GM19324 (cell line): ENCODE data around the gene SLITRK5.

ENCODE experiments used
- ATAC-seq: cut with Tn5 transposase; IDR thresholded peaks from one replicate; pipeline ENCODE4 v1.9.1; 2021; ENCODE audit warnings: mild to moderate bottlenecking, moderate library complexity; ENCODE audit not compliant: unreplicated experiment, low FRiP score

SLITRK5 gene, protein sequence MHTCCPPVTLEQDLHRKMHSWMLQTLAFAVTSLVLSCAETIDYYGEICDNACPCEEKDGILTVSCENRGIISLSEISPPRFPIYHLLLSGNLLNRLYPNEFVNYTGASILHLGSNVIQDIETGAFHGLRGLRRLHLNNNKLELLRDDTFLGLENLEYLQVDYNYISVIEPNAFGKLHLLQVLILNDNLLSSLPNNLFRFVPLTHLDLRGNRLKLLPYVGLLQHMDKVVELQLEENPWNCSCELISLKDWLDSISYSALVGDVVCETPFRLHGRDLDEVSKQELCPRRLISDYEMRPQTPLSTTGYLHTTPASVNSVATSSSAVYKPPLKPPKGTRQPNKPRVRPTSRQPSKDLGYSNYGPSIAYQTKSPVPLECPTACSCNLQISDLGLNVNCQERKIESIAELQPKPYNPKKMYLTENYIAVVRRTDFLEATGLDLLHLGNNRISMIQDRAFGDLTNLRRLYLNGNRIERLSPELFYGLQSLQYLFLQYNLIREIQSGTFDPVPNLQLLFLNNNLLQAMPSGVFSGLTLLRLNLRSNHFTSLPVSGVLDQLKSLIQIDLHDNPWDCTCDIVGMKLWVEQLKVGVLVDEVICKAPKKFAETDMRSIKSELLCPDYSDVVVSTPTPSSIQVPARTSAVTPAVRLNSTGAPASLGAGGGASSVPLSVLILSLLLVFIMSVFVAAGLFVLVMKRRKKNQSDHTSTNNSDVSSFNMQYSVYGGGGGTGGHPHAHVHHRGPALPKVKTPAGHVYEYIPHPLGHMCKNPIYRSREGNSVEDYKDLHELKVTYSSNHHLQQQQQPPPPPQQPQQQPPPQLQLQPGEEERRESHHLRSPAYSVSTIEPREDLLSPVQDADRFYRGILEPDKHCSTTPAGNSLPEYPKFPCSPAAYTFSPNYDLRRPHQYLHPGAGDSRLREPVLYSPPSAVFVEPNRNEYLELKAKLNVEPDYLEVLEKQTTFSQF

DNA sequence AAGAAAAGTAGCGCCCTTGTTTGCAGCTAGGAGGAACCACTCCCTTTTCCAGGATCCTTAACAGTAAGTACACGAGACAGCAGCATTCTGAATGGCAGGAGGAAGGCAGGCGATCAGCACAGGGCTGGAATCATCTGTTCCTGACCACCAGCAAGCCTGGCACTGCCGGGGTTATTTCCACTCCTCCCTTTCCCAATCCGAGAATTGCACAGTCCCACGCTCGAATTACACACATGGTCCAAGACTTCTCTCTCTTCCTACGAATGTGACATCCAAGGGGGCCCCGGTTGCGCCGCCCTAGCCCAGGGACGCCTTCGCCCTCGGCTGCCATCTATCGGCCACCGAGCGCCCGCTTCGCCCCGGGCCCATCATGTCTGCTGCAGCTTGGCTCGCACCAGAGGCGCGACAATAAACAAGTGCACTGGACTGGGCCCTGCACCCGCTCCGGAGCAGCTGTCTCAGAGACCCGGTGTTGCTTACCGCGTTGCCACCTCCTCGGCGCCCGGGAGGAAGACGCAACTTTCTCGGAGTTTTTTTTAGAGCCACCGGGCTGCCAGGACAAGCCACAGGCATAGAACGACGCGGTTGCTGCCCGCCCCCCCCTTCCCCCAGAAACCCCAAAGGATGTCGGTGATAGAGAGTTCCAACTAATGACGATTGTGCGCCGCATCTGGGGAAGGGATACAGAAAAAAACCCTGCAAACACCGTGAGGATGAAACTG is at the start of gene SLITRK5:
Gene SLITRK5 (plus strand): TSS at position 341 of the 722 bp plus-strand sequence. CDS start 4,018 bp downstream, outside the sequence.
- peak; percentile 96 for ATAC-seq

DNA sequence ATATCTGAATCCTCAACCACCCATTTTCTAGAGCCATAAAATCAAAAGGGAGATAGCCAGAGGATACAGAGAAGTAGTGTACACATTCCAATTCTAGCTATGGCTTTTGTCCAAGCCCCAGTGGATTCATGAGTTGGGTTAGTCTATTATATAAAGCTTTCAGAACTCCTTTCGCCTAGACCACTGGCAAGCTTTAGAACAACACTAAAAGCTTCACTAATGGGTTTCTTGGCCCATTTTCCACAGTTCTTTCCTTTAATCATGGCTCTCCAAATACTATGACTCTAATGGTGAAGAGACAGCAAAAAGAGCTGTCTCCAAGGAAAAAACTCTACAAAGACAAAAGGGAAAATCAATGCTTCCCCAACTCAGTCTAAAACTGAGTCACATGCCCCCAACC is 48.2 kb upstream of the SLITRK5 start:
- ATAC-seq, result no peak

DNA sequence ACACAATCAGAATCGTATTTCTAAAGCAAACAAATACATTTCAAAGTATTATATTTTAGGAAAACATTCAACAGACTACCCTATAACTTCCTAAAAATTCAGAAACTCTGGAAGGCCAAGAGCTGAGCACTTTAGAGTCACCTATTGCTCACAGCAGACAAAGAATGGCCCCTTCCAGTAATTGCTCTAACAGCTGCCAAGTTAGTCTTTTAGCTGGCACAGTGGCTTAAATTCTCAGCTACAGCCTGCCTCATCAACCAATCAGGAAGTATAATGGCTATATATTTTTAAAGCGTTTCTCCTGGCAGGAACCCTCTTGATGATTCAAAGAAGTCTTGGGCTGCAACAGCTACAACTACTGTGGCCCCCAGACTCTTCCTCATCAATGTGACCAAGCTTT is 14.9 kb upstream of the SLITRK5 start:
- no peak for ATAC-seq

DNA sequence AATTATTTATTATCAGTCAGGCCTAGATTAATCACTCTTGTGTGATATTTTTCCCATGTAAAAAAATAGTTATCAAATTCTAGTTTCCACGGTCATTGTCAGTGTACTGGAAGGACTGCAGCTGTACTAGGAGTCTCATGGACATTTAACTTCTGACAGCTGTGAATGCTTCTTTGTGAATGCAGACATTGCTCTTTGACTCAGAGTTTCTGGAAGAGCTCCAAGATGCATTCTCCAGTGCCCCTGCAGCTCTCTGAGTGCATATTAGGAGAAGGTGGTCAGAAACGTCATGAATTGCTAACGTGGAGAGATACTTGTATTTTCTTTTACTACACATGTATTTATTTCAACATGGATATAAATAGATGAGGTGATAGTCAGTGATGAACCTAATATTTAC is 9.7 kb upstream of the SLITRK5 start:
- no peak for ATAC-seq

DNA sequence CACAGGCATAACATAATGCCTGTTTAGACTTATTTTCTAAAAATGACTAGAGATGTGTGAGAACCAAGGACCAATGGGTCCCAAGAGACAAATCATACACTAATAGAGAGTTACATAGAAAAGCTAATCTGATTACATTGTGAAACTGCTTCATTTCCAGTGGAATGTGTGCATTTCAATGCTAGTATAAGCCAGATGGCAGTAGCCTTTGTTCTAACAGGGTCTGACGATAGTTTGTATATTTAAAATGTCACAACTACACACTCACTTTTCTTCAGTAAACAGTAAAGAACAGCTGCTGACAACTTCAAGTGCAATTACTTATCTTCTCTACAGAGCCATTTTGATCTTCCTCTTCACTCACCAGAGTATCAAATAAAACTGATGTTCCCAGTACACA is 4.3 kb upstream of the SLITRK5 start:
- ATAC-seq, result no peak

DNA sequence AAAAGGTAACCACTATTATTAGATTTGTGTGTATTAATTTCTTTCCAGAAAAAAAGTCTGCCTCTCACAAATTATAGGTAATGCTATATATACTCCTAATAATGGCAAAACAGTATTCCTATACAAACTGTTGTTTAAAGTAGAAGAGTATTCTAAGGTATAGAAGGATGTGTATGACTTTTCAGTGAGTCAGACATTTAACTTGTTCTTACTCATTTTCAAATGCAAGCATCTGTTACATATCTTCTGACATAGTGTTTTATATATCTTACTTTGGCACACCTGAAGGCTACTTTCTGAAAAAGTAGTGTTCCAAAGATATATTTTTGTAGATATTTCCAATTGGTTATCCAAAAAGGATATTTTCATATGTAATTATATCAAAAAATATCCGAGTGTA is 3.5 kb upstream of the SLITRK5 start:
- ATAC-seq, result no peak

DNA sequence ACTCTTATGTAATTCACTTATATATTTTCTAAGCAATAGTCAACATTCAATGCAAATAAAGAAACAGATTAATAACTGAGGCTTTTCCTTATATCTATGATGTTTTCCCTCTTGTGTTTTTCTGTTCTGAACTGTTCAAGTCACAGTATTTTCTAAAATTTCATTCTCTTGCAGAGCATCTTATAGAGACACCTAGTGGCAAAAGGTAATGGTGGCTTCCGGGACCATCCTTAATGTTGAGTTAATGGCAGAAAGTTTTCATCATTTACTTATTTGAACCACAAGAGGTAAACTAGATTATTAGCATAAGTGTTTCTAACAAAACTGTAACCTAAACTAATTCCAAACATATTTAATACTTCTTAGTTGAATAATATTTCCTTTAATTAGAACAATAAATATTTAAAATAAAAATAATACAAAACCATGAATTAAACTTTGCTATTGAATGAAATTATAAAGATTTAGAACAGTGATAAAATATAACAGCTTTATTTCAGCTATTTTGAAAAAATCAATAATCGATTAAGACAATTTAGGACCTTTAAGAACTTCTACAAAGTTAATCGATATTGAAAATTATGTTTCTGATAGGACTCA is 1.7 kb upstream of the SLITRK5 start:
- ATAC-seq, result no peak

DNA sequence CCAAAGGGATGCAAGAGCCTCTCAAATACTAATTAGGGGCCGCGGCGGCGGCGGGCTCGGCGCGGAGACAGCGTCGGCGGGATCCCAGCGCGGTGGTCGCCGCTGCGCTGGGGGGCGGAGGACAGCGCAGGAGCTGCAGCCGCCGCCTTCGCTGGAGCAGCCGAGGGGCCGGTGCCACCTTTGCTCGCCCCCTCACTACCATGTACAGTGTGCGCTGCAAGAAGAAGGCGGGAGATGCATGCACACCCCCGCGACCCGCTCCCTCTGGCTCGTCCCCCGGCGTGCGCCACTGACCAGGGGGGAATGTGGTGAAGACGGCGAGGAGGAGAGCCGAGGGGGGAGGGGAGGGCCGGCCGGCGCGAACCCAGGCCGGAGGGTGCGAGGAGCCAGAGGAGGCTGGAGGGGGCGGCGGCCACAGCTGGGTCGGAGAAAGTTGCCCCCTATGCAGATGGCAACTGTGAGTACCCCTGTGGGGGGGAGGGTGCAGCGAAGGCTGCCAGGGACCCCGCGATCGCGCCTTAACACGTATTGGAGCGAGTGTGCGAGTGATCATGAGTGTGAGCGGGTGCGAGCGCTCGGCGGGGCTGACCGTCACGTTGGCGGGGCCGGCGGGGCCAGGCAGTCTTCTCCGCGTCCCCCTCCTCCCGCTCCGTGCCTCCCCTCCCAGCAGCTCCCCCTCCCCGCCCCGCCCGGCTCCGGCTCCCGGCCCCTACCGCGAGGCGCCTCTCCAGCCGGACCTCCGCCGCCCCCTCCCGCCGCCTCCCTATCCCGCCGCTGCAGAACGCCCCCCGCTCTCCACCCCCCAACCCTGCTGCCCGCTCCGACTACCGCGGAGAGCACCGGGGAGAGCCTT is 808 bp downstream of the SLITRK5 start:
- ATAC-seq, result no peak

DNA sequence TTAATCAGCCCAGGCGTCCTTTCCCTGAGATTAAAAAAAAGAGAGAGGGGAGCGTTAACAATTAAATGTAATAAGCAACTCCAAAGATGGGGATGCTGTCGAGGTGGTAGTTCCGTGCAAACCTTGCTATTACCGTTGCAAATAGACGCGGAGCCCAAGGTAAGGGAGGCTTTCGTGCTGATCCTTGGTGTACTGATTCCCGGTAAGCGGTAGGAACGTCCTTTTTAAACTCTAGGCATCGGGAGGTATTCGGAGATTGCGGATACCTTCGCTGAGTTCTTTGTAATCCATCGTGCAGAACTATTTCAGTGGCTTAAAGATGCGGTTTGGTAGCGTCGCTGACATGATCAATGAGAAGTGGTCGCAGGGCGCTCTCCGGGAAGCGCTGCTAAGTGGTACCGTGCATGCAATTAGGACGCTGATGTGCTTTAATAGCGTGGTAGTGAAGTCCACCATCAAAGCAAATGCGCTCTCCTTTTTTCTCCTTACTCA is 3.1 kb downstream of the SLITRK5 start:
- ATAC-seq, result no peak

DNA sequence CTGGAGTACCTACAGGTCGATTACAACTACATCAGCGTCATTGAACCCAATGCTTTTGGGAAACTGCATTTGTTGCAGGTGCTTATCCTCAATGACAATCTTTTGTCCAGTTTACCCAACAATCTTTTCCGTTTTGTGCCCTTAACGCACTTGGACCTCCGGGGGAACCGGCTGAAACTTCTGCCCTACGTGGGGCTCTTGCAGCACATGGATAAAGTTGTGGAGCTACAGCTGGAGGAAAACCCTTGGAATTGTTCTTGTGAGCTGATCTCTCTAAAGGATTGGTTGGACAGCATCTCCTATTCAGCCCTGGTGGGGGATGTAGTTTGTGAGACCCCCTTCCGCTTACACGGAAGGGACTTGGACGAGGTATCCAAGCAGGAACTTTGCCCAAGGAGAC is 4.7 kb downstream of the SLITRK5 start:
- ATAC-seq, result no peak

DNA sequence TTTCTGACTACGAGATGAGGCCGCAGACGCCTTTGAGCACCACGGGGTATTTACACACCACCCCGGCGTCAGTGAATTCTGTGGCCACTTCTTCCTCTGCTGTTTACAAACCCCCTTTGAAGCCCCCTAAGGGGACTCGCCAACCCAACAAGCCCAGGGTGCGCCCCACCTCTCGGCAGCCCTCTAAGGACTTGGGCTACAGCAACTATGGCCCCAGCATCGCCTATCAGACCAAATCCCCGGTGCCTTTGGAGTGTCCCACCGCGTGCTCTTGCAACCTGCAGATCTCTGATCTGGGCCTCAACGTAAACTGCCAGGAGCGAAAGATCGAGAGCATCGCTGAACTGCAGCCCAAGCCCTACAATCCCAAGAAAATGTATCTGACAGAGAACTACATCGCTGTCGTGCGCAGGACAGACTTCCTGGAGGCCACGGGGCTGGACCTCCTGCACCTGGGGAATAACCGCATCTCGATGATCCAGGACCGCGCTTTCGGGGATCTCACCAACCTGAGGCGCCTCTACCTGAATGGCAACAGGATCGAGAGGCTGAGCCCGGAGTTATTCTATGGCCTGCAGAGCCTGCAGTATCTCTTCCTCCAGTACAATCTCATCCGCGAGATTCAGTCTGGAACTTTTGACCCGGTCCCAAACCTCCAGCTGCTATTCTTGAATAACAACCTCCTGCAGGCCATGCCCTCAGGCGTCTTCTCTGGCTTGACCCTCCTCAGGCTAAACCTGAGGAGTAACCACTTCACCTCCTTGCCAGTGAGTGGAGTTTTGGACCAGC is 5.3 kb downstream of the SLITRK5 start:
- ATAC-seq, result no peak

DNA sequence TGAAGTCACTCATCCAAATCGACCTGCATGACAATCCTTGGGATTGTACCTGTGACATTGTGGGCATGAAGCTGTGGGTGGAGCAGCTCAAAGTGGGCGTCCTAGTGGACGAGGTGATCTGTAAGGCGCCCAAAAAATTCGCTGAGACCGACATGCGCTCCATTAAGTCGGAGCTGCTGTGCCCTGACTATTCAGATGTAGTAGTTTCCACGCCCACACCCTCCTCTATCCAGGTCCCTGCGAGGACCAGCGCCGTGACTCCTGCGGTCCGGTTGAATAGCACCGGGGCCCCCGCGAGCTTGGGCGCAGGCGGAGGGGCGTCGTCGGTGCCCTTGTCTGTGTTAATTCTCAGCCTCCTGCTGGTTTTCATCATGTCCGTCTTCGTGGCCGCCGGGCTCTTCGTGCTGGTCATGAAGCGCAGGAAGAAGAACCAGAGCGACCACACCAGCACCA is 5.9 kb downstream of the SLITRK5 start:
- ATAC-seq, result no peak

DNA sequence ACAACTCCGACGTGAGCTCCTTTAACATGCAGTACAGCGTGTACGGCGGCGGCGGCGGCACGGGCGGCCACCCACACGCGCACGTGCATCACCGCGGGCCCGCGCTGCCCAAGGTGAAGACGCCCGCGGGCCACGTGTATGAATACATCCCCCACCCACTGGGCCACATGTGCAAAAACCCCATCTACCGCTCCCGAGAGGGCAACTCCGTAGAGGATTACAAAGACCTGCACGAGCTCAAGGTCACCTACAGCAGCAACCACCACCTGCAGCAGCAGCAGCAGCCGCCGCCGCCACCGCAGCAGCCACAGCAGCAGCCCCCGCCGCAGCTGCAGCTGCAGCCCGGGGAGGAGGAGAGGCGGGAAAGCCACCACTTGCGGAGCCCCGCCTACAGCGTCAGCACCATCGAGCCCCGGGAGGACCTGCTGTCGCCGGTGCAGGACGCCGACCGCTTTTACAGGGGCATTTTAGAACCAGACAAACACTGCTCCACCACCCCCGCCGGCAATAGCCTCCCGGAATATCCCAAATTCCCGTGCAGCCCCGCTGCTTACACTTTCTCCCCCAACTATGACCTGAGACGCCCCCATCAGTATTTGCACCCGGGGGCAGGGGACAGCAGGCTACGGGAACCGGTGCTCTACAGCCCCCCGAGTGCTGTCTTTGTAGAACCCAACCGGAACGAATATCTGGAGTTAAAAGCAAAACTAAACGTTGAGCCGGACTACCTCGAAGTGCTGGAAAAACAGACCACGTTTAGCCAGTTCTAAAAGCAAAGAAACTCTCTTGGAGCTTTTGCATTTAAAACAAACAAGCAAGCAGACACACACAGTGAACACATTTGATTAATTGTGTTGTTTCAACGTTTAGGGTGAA is 6.6 kb downstream of the SLITRK5 start:
- no peak for ATAC-seq

DNA sequence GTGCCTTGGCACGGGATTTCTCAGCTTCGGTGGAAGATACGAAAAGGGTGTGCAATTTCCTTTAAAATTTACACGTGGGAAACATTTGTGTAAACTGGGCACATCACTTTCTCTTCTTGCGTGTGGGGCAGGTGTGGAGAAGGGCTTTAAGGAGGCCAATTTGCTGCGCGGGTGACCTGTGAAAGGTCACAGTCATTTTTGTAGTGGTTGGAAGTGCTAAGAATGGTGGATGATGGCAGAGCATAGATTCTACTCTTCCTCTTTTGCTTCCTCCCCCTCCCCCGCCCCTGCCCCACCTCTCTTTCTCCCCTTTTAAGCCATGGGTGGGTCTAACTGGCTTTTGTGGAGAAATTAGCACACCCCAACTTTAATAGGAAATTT is 7.2 kb downstream of the SLITRK5 start:
- no peak for ATAC-seq

DNA sequence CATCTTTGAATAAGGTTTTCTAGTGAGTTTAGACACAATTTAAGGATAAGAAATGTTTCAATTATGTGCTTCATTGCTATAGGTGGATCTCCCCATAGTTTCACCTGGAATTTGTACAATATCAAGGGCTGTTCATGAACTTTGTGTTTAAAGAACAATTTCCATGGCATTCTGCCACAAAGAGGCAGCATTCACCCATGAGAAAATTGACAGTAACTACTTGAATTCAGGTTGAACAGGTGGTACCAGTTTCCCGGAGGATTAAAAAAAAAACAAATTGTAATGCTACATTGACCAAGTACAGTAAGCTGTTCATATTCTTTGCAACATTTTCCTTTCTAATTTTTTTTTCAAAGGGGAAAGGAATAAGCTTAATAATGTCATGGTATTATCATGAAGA is 9.1 kb downstream of the SLITRK5 start:
- ATAC-seq, result no peak

DNA sequence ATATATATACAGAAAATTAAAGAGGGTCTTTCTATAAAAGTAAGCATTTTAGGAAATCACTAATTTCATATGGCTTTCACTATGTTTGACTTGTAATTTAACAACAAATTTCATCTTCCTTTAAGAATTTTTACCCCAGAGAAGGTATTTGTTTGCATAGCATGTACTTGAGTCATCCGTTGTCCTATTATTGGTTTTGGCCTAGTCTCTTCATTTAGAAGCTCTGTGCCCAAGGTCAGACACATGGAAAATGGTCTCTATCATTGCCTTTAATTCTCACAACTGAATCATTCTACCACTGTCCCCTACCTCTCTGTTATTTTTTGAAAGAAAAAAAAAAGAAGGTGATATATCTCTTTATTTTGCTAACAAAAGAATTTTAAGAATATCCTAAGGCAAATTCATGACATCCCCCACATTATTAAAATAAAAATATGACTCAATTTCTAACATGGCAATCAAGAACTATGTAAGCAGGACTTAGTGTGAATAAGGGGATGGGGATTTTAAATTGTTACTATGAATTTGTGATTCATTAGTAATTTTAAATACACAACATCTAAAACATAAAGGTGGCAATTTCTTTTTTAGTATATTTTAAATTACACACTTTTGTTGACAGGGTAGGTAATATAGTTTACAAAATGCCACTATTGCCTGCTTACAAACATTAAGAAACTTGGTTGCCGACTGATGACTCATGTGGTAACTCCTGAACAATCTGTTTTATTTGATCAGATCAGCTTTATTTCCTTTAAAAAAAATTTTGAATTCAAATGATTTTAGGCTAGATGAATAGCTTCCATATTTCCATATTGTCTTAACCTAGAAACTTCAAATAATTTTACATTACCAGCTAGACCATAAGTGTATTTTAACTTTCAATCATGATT is 13.9 kb downstream of the SLITRK5 start:
- no peak for ATAC-seq

DNA sequence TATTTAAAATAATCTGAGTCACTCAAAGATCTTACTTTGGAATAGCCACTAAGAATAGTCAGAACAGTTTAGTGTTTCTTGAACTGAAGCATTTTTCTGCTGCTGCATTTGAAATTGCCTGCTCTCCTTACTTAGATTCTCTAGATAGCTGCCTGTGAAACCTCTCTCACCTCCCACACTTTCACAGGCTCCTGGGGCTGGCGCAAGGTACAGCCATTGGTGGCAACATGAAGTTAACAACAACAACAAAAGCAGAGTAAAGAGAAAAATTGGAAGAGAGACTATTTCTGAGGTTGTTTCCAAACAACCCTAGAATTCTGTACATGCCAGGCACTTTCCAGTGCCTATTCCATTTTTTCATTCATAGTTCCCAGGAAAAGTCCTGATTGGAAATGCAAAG is 25.3 kb downstream of the SLITRK5 start:
- no peak for ATAC-seq
